ENCODE results near the gene CARD9. TPM values are rescaled to one million over a fixed set of nuclear protein-coding genes. Genes with fewer than 3 reads are reported as not detected.
A peak's percentile ranks its signal among the peaks of the same experiment; 100 is the strongest.

CARD9 gene
- total RNA-seq, 1 donor from 2014 or later = 0.94 TPM

- Mint-ChIP-seq H3K27me3 (ENCODE audit: unreplicated experiment) (no peaks in the 10 kb centered on the region), H3K27ac (ENCODE audit: unreplicated experiment) (no peak overlapping the region), H3K4me1 (ENCODE audit: unreplicated experiment) (peaks cover 27% of the 10 kb centered on the region), H3K9me3 (ENCODE audit: unreplicated experiment) (no peaks in the 10 kb centered on the region), H3K4me3 (ENCODE audit: unreplicated experiment) (no peak overlapping the region), H3K36me3 (ENCODE audit: unreplicated experiment) (no peaks in the 10 kb centered on the region)
- TF ChIP-seq CTCF (IDR thresholded peaks at IDR 0.05) = no peak
- DNase-seq (ENCODE audit: extremely low spot score, unreplicated experiment) = no peak
Observed at GRCh38 chr9:136331030-136331429, 42.4 kb downstream of the CARD9 start.

- TF ChIP-seq CTCF (IDR thresholded peaks at IDR 0.05) = no peak
- Mint-ChIP-seq H3K4me3 (ENCODE audit: unreplicated experiment) (no peak overlapping the region), H3K27ac (ENCODE audit: unreplicated experiment) (no peak overlapping the region), H3K36me3 (ENCODE audit: unreplicated experiment) (no peaks in the 10 kb centered on the region), H3K9me3 (ENCODE audit: unreplicated experiment) (no peaks in the 10 kb centered on the region), H3K27me3 (ENCODE audit: unreplicated experiment) (no peaks in the 10 kb centered on the region), H3K4me1 (ENCODE audit: unreplicated experiment) (peaks cover 31% of the 10 kb centered on the region)
- no peak for DNase-seq (ENCODE audit: extremely low spot score, unreplicated experiment)
Observed at GRCh38 chr9:136330406-136330990, 43.0 kb downstream of the CARD9 start.

GRCh38 chr9:136329636-136330405, 43.6 kb downstream of the CARD9 start:
- Mint-ChIP-seq H3K36me3 (ENCODE audit: unreplicated experiment) (no peaks in the 10 kb centered on the region), H3K27me3 (ENCODE audit: unreplicated experiment) (no peaks in the 10 kb centered on the region), H3K27ac (ENCODE audit: unreplicated experiment) (no peak overlapping the region), H3K4me1 (ENCODE audit: unreplicated experiment) (peaks cover 35% of the 10 kb centered on the region), H3K4me3 (ENCODE audit: unreplicated experiment) (no peak overlapping the region), H3K9me3 (ENCODE audit: unreplicated experiment) (no peaks in the 10 kb centered on the region)
- TF ChIP-seq CTCF (IDR thresholded peaks at IDR 0.05) = no peak
- DNase-seq (ENCODE audit: extremely low spot score, unreplicated experiment) = no peak

GRCh38 chr9:136329211-136329627, 44.2 kb downstream of the CARD9 start:
- Mint-ChIP-seq H3K4me1 (ENCODE audit: unreplicated experiment) (peaks cover 36% of the 10 kb centered on the region), H3K27ac (ENCODE audit: unreplicated experiment) (no peak overlapping the region)

More at GRCh38 chr9:136329211-136329627, 44.2 kb downstream of the CARD9 start:
- Mint-ChIP-seq H3K9me3 (ENCODE audit: unreplicated experiment) (no peaks in the 10 kb centered on the region), H3K4me3 (ENCODE audit: unreplicated experiment) (peak overlapping the region; percentile 78), H3K27me3 (ENCODE audit: unreplicated experiment) (no peaks in the 10 kb centered on the region), H3K36me3 (ENCODE audit: unreplicated experiment) (no peaks in the 10 kb centered on the region)
- DNase-seq (ENCODE audit: extremely low spot score, unreplicated experiment) = no peak
- no peak for TF ChIP-seq CTCF (IDR thresholded peaks at IDR 0.05)

Measured in osteocyte (in vitro differentiated cells).